HEK293 (cell line): ENCODE data around the gene GPR63.

Experiments
- CTCF ChIA-PET: fragments of 350-600 bp; formaldehyde crosslinking; extraction: SDS; loops from one replicate; lab custom pipeline; 2021; ENCODE audit warnings: antibody characterized with exemption; lab: Yijun Ruan, JAX
- POLR2A ChIA-PET: fragments of 300-600 bp; formaldehyde crosslinking; extraction: SDS; loops from one replicate; lab custom pipeline; 2020; ENCODE audit warnings: antibody characterized with exemption, inconsistent platforms; lab: Yijun Ruan, JAX
- H3K27ac ChIP-seq: fragments of 200-500 bp; sonication (Bioruptor generic); 2 replicates; pipeline ENCODE4 v1.5.1; 2014; ENCODE audit warnings: low read depth, low read length, control low read depth, inconsistent platforms; ENCODE audit errors: extremely low read depth
- H3K36me3 ChIP-seq, 2 experiments: fragments of 200-500 bp in 1 of 2; sonication (Bioruptor generic) in 1 of 2; 1 replicate in 1 of 2; 2 replicates in 1 of 2; pipeline ENCODE4 v1.5.1; 2014 to 2017; ENCODE audit warnings: inconsistent platforms in 2 of 2, low read length in 2 of 2; ENCODE audit not compliant: control insufficient read depth in 2 of 2, insufficient read depth in 1 of 2
- H3K4me1 ChIP-seq: fragments of 200-500 bp; sonication (Bioruptor generic); 2 replicates; pipeline ENCODE4 v1.5.1; 2014; ENCODE audit warnings: mild to moderate bottlenecking, low read length, inconsistent platforms; ENCODE audit not compliant: control insufficient read depth, insufficient read depth
- H3K4me3 ChIP-seq: 2 replicates; pipeline ENCODE4 v1.5.1; 2011; ENCODE audit warnings: low read depth, mild to moderate bottlenecking, control low read depth, low read length, moderate library complexity
- H3K9me3 ChIP-seq: fragments of 200-500 bp; sonication (Bioruptor generic); 2 replicates; pipeline ENCODE4 v1.5.1; 2014; ENCODE audit warnings: low read depth, low read length, inconsistent platforms; ENCODE audit not compliant: control insufficient read depth, insufficient read depth
- HIC1 ChIP-seq: fragments of 450-650 bp; formaldehyde crosslinking; IDR thresholded peaks from 2 replicates; pipeline ENCODE4 v1.5.1; 2016; ENCODE audit warnings: missing biosample characterization, missing genetic modification characterization
- HOXD13 ChIP-seq: sonication (generic); formaldehyde crosslinking; IDR thresholded peaks from 2 replicates; pipeline ENCODE4 v1.8.0; 2022; ENCODE audit warnings: missing genetic modification reagents, borderline replicate concordance
- OVOL3 ChIP-seq: fragments of 450-650 bp; formaldehyde crosslinking; IDR thresholded peaks from 2 replicates; pipeline ENCODE4 v1.5.1; 2016; ENCODE audit warnings: missing biosample characterization, missing genetic modification characterization
- SP7 ChIP-seq: fragments of 450-650 bp; formaldehyde crosslinking; IDR thresholded peaks from 2 replicates; pipeline ENCODE4 v1.5.1; 2016; ENCODE audit warnings: missing biosample characterization, missing genetic modification characterization
- YY2 ChIP-seq: fragments of 450-650 bp; formaldehyde crosslinking; IDR thresholded peaks from 2 replicates; pipeline ENCODE4 v1.5.1; 2016; ENCODE audit warnings: missing biosample characterization, missing genetic modification characterization
- ZBTB10 ChIP-seq: fragments of 450-650 bp; formaldehyde crosslinking; IDR thresholded peaks from 2 replicates; pipeline ENCODE4 v1.5.1; 2016; ENCODE audit warnings: missing biosample characterization, missing genetic modification characterization
- ZBTB44 ChIP-seq: fragments of 450-650 bp; IDR thresholded peaks from 2 replicates; pipeline ENCODE4 v1.5.1; 2018; ENCODE audit warnings: missing biosample characterization, mild to moderate bottlenecking, missing genetic modification characterization
- ZBTB7A ChIP-seq: fragments of 450-650 bp; formaldehyde crosslinking; IDR thresholded peaks from 2 replicates; pipeline ENCODE4 v1.5.1; 2016; ENCODE audit warnings: low read depth, missing biosample characterization, missing genetic modification characterization
- ZNF10 ChIP-seq: fragments of 450-650 bp; formaldehyde crosslinking; IDR thresholded peaks from 2 replicates; pipeline ENCODE4 v1.5.1; 2017; ENCODE audit warnings: missing biosample characterization, missing genetic modification characterization
- ZNF121 ChIP-seq: fragments of 450-650 bp; formaldehyde crosslinking; IDR thresholded peaks from 2 replicates; pipeline ENCODE4 v1.5.1; 2016; ENCODE audit warnings: missing biosample characterization, missing genetic modification characterization
- ZNF132 ChIP-seq: fragments of 450-650 bp; formaldehyde crosslinking; IDR thresholded peaks from 2 replicates; pipeline ENCODE4 v1.5.1; 2017; ENCODE audit warnings: missing biosample characterization, missing genetic modification characterization, borderline replicate concordance
- ZNF138 ChIP-seq: fragments of 450-650 bp; formaldehyde crosslinking; IDR thresholded peaks from 2 replicates; pipeline ENCODE4 v1.5.1; 2016; ENCODE audit warnings: missing biosample characterization, missing genetic modification characterization, borderline replicate concordance
- ZNF2 ChIP-seq: fragments of 450-650 bp; formaldehyde crosslinking; IDR thresholded peaks from 2 replicates; pipeline ENCODE4 v1.5.1; 2016; ENCODE audit warnings: missing biosample characterization, missing genetic modification characterization
- ZNF292 ChIP-seq: fragments of 450-650 bp; formaldehyde crosslinking; IDR thresholded peaks from 2 replicates; pipeline ENCODE4 v1.5.1; 2016; ENCODE audit warnings: low read depth, missing biosample characterization, missing genetic modification characterization, borderline replicate concordance
- ZNF341 ChIP-seq: fragments of 450-650 bp; formaldehyde crosslinking; IDR thresholded peaks from 2 replicates; pipeline ENCODE4; 2016; ENCODE audit warnings: low read depth, missing biosample characterization, missing genetic modification characterization
- ZNF366 ChIP-seq: fragments of 450-650 bp; formaldehyde crosslinking; conservative IDR thresholded peaks from 2 replicates; pipeline ENCODE4 v1.5.1; 2016; ENCODE audit warnings: missing biosample characterization, missing genetic modification characterization
- ZNF404 ChIP-seq: fragments of 450-650 bp; formaldehyde crosslinking; IDR thresholded peaks from 2 replicates; pipeline ENCODE4 v1.5.1; 2017; ENCODE audit warnings: missing biosample characterization, missing genetic modification characterization
- ZNF433 ChIP-seq: fragments of 450-650 bp; formaldehyde crosslinking; IDR thresholded peaks from 2 replicates; pipeline ENCODE4 v1.5.1; 2016; ENCODE audit warnings: missing biosample characterization, missing genetic modification characterization, low read depth
- ZNF521 ChIP-seq: fragments of 450-650 bp; formaldehyde crosslinking; IDR thresholded peaks from 2 replicates; pipeline ENCODE4 v1.5.1; 2017; ENCODE audit warnings: missing biosample characterization, mild to moderate bottlenecking, missing genetic modification characterization
- ZNF529 ChIP-seq: fragments of 450-650 bp; formaldehyde crosslinking; IDR thresholded peaks from 2 replicates; pipeline ENCODE4 v1.5.1; 2017; ENCODE audit warnings: missing genetic modification characterization, missing biosample characterization; ENCODE audit not compliant: insufficient replicate concordance
- ZNF530 ChIP-seq: fragments of 450-650 bp; formaldehyde crosslinking; IDR thresholded peaks from 2 replicates; pipeline ENCODE4 v1.5.1; 2016; ENCODE audit warnings: low read depth, missing biosample characterization, missing genetic modification characterization
- ZNF555 ChIP-seq: fragments of 450-650 bp; formaldehyde crosslinking; conservative IDR thresholded peaks from 2 replicates; pipeline ENCODE4 v1.5.1; 2017; ENCODE audit warnings: missing biosample characterization, mild to moderate bottlenecking, missing genetic modification characterization, inconsistent platforms
- ZNF558 ChIP-seq: fragments of 450-650 bp; formaldehyde crosslinking; IDR thresholded peaks from 2 replicates; pipeline ENCODE4 v1.5.1; 2016; ENCODE audit warnings: missing biosample characterization, missing genetic modification characterization
- ZNF561 ChIP-seq: fragments of 450-650 bp; IDR thresholded peaks from 2 replicates; pipeline ENCODE4 v1.5.1; 2018; ENCODE audit warnings: missing biosample characterization, missing genetic modification characterization, borderline replicate concordance
- ZNF660 ChIP-seq: fragments of 450-650 bp; IDR thresholded peaks from 2 replicates; pipeline ENCODE4 v1.5.1; 2018; ENCODE audit warnings: missing biosample characterization, mild to moderate bottlenecking, missing genetic modification characterization
- ZNF692 ChIP-seq: fragments of 450-650 bp; formaldehyde crosslinking; IDR thresholded peaks from 2 replicates; pipeline ENCODE4 v1.5.1; 2016; ENCODE audit warnings: missing biosample characterization, missing genetic modification characterization
- ZNF785 ChIP-seq: fragments of 450-650 bp; formaldehyde crosslinking; IDR thresholded peaks from 2 replicates; pipeline ENCODE4 v1.5.1; 2016; ENCODE audit warnings: missing biosample characterization, missing genetic modification characterization
- ZNF843 ChIP-seq: fragments of 450-650 bp; formaldehyde crosslinking; IDR thresholded peaks from 2 replicates; pipeline ENCODE4 v1.5.1; 2016; ENCODE audit warnings: missing biosample characterization, missing genetic modification characterization

GPR63 gene

GRCh38 chr6:96837081-96837971, at the start of gene GPR63:
Gene GPR63, minus strand, starts transcription at chr6:96837477. Its CDS starts 37,746 bp downstream, at chr6:96799731.
- ChIA-PET CTCF (interaction anchor here (0.7 to 2.2 kb wide), 3 partner anchors 27 to 585 kb away, joined by 3 to 9 read pairs (median 3); partner anchors contain the start of gene NDUFAF4), POLR2A (interaction anchor here (0.7 to 1.3 kb wide), 4 partner anchors 8 to 104 kb away, joined by 3 to 4 read pairs (median 3); no protein-coding TSS in a partner anchor)
- Histone ChIP-seq H3K27ac (peak within 1 kb of the TSS; percentile 67; the same call in 1 of the 2 replicates), H3K4me3 (peak within 1 kb of the TSS; percentile 53), H3K36me3 (no peaks in the 10 kb centered on the region; a peak in 1 of 3 replicates), H3K9me3 (no peaks in the 10 kb centered on the region), H3K4me1 (peaks cover 8% of the 10 kb centered on the region)
- TF ChIP-seq ZNF132 (tag by site-specific recombination) (no peak), ZNF2 (tag by site-specific recombination) (peak; percentile 12; the same call in 1 of the 2 replicates), ZBTB7A (no peak), ZNF660 (tag by site-specific recombination) (peak; percentile 52), ZNF121 (no peak), ZNF292 (tag by site-specific recombination) (no peak), ZNF404 (no peak), ZBTB10 (tag by site-specific recombination) (peak; percentile 61; the same call in 1 of the 2 replicates), ZNF843 (tag by site-specific recombination) (no peak), ZBTB44 (tag by site-specific recombination) (no peak), ZNF785 (tag by site-specific recombination) (no peak), ZNF692 (tag by site-specific recombination) (no peak; the same call in 1 of the 2 replicates), ZNF341 (tag by site-specific recombination) (peak; percentile 71), ZNF561 (tag by site-specific recombination) (no peak), ZNF366 (peak; percentile 85), SP7 (tag by site-specific recombination) (peak; percentile 49; the same call in 1 of the 2 replicates), ZNF10 (tag by site-specific recombination) (no peak), HIC1 (peak; percentile 56), ZNF529 (no peak), ZNF555 (tag by site-specific recombination) (no peak), OVOL3 (tag by site-specific recombination) (no peak), ZNF138 (no peak), ZNF433 (tag by site-specific recombination) (no peak), ZNF530 (tag by site-specific recombination) (no peak), HOXD13 (no peak), YY2 (tag by site-specific recombination) (no peak), ZNF558 (tag by site-specific recombination) (no peak), ZNF521 (no peak)
